Pulmonary artery endothelial cell (primary cell): ENCODE data around the gene NYNRIN. TPM values are rescaled to one million over a fixed set of nuclear protein-coding genes. Genes with fewer than 3 reads are reported as not detected.
"Not testable (repeated sequence)": the region's sequence is repeated elsewhere in the genome, so short reads cannot be mapped to it uniquely, and the experiment has no call there.

Source experiments
- DNase-seq: peaks from one replicate; pipeline ENCODE4 v3.0.0-alpha.2; 2011; ENCODE audit warnings: low read depth, low spot score
- total RNA-seq: library from RNA; depleted of rRNA; stranded (reverse); fragments of >200 nt; gene quantifications from 2 replicates; pipeline ENCODE4 v1.2.3, GENCODE V29; 2014

The NYNRIN gene
- 9.8 and 10.5 TPM in 2 replicates for total RNA-seq

DNA sequence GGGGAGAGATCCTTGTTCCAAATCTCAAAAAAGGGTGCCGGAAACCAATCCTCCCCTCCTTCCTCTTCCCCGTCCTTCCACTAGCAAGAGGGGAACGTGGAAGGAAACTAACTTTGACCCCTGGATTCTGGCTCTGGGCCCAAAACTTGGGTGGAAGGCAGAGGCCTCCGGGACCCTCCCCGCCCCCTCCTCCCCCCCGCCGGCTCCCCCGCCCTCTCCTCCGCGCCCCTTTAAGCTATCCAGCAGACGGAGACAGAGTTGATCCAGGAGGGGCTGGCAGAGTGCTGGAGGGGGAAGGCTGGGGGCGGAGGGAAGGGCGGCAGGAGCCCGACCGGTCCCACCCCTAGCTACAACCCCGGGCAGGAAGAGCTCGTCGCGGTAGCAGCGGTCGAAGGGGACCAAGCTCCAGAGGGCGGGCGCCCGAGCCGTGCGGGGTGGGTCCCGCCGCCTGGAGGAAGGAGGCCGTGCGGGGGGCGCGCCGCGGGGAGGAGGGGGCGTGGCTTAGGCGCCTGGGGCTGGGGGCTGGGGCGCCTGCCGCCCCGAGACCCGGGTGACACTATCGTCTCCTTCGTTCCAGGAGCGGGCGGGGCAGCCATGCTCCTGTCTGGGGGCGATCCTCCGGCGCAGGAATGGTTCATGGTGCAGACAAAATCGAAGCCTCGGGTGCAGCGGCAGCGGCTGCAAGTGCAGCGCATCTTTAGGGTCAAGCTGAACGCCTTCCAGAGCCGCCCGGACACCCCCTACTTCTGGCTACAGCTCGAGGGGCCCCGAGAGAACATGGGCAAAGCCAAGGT, at the start of gene NYNRIN:
Gene NYNRIN, plus strand, starts transcription at position 351 of the 794 bp plus-strand sequence. Its CDS starts 244 bp downstream, at position 595.
- no peak for DNase-seq

DNA sequence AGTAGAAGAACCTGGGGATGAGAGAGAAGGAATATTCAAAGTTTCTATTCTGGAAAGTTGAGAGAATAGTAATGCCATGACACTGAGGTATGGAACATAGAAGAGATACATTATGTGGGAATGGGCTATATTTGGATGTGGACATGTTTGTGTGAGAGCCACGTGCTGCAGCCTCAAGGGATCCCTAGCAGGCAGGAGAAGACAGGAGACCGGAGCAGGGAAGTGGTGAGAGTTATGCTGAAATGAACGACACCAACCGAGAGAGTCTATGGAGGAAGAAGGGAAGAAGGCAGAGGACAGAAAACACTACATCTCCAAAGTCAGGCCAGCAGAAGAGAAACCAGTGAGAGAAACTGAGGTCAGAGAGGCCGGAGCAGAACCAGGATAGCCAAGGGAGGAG, 49.1 kb upstream of the NYNRIN start:
- no peak for DNase-seq

DNA sequence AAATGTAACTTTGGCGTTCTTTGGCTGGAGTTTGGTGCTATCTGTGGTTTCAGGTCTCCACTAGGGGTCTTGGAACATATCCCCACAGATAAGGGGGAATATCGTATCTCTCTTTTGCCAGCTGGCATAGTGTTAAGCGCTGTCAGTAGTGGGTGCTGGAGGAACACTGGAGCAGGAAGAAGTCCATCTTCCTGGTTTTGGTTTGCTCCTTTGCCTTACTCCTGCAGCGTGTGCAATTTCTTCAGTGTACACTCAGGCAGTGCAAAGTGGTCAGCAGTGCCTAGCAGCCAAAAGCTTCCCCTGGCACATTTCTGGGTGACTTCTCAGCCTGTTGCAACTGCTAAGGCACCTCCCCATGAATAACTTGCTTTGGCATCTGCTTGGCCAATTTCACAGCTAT, 47.3 kb upstream of the NYNRIN start:
- no peak for DNase-seq

DNA sequence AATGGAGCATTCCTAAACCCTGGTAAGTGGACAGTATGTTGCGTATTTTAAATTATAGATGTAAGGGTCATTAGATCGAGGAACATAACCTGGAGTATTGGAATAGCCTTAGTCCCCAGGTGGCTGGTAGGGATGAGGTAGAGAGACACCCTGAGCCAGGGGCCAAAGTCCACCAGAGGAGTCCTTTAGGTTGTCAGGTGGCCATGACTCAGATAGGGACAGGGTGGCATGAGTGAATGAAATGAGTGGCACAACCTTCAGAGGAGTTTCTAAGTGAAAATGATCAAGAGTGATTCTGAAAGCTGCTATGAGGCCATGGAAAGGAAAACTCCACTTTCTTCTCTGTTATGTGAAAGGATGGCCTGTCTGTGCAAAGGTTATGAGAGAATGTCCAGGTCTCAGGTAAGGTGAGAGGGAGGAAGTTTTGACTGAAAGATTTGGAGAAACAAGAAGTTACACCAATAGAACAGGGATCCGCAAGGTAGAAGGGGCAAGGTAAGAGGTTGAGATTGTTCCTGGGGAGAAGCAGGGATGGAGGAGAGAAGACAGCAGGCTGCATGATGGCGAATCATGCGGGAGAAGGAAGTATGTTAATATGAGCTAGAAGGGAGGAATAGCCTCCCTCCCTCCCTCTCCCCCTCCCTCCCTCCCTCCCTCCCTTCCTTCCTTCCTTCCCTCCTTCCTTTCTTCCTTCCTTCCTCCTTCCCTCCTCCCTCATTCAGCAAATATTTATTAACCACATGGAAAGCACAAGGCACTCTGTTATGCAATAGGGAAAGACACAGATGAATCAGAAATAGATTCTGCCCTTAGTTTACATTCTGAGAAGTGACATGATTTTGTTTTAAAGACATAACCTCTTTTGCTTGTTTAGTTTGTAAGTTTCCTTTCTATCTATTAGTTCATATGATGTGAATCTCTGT, 45.0 kb upstream of the NYNRIN start:
- DNase-seq = no peak

DNA sequence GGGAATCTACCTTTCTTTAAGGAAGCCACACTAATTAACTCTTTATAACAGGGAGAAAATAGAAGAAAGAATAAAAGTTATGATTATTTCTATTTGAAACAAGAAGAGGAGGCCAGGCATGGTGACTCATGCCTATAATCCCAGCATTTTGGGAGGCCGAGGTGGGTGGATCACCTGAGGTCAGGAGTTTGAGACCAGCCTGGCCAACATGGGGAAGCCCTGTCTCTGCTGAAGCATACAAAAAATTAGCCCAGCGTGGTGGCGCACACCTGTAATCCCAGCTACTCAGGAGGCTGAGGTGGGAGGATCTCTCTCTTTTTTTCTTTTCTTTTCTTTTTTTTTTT, 44.3 kb upstream of the NYNRIN start:
- not testable (repeated sequence) for DNase-seq

DNA sequence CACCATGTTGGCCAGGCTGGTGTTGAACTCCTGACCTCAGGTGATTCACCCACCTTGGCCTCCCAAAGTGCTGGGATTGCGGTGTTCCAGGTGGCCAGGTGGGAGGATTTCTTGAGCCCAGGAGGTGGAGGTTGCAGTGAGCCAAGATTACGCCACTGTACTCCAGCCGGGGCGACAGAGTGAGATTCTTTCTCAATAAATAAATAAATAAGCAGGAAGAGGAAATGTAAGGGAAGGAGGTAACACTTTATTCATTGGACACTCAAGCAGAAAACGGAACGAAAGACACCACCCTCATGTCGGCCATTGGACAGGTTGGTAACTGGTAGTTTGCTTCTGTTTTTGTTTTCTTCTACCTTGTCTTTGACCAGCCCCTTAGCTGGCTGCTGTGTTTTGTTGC, 43.8 kb upstream of the NYNRIN start:
- DNase-seq = no peak

DNA sequence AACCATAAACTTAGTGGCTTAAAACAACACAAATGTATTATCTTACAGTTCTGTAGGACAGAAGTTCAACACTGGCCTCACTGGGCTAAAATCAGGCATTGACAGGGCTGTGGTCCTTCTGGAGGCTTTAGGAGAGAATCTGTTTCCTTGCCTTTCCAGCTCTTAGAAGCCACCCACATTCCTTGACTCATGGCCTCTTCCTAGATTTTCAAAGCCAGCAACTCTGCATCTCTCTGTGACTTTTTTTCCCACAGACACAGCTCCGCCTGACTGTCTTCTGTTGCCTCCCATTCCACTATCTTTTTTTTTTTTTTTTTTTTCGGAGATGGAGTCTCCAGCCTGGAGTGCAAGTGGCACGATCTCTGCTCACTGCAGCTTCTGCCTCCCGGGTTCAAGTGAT, 42.6 kb upstream of the NYNRIN start:
- no peak for DNase-seq

DNA sequence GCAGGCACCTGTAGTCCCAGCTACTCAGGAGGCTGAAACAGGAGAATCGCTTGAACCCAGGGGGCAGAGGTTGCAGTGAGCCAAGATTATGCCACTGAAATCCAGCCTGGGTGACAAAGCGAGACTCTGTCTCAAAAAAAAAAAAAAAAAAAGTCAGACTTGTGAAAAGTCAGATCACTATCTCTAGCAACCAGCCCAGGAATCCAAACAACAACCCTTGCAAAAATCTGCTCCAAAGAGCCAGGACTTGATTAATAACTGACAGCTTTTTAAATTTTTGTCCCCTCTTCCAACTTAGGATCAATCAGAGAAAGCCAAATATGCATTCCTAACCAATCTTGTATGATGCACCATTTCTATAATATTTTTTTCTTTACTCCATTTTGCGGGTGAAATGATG, 38.5 kb upstream of the NYNRIN start:
- DNase-seq = no peak

DNA sequence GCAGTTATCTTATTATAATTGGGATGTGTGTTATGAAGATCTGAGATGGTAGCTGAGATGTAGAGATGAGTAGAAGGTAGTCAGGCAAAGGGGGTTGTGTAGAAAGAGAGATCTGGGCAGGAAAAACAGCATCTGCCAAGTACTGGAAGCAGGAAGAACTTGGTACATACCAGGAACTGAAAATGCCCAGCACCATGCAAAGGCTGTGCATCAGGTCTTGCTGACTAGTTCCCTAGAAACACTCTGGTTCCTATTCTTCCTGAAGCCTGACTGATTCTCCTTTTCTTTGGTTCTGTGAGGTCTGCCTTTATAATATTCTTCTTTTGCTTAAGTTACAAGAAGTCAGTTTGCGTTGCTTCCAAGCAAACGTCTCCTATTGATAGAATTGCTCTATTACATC, 37.5 kb upstream of the NYNRIN start:
- DNase-seq = no peak

DNA sequence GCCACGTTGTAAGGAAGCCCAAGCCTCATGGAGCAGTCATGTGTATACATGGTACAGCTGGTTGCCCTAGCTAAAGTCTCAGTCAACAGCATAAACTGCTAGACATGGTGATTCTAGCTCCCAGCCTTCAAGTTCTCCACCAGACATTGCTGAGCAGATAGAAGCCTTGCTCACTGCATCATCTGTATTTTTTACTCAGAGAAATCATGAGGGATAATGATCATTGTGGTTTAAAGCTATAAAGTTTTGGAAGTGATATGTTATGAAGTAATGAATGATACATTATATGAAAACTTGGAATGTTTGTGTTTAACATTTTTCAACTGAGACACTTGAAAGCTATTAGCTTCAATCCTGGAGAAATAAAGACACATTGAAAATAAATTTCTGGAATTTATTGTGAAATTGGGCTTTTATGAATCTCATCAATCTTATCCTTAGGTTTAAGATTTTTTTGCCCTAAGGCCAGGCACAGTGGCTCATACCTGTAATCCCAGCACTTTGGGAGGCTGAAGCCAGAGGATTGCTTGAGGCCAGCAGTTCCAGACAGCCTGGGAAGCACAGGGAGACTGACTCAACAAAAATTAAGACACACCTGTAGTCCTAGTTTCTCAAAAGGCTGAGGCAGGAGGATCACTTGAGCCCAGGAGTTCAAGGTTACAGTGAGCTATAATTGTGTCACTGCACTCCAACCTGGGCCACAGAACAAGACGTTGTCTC, 36.4 kb upstream of the NYNRIN start:
- DNase-seq = no peak

DNA sequence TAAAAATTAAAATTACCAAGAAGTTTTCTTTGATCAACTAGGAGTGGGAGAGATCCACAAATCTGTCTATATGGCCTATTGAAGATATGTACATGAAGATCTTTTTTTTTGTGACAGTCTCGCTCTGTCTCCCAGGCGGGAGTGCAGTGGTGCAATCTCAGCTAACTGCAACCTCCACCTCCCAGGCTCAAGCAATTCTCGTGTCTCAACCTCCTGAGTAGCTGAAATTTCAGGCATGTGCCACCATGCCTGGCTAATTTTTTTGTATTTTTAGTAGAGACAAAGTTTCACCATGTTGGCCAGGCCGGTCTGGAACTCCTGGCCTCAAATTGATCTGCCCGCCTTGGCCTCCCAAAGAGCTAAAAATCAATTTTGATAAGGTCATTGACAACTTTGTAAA, 35.4 kb upstream of the NYNRIN start:
- DNase-seq = no peak

DNA sequence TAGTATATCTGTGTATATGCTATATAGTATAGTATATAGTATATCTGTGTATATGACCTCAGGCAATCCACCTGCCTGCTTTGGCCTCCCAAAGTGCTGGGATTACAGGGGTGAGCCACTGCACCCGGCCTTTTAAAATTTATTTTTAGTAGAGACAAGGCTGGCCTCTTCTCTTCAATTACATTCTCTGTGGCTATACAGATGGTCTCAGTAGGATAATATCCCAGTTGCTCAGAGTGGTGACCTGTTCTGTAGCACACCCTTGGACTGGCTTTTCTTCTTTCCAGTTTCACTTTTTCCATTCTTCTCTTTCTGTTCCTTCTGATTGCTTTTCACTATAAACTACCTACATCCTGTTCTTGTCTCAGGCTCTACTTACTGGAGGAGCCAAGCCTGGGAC, 34.0 kb upstream of the NYNRIN start:
- no peak for DNase-seq

DNA sequence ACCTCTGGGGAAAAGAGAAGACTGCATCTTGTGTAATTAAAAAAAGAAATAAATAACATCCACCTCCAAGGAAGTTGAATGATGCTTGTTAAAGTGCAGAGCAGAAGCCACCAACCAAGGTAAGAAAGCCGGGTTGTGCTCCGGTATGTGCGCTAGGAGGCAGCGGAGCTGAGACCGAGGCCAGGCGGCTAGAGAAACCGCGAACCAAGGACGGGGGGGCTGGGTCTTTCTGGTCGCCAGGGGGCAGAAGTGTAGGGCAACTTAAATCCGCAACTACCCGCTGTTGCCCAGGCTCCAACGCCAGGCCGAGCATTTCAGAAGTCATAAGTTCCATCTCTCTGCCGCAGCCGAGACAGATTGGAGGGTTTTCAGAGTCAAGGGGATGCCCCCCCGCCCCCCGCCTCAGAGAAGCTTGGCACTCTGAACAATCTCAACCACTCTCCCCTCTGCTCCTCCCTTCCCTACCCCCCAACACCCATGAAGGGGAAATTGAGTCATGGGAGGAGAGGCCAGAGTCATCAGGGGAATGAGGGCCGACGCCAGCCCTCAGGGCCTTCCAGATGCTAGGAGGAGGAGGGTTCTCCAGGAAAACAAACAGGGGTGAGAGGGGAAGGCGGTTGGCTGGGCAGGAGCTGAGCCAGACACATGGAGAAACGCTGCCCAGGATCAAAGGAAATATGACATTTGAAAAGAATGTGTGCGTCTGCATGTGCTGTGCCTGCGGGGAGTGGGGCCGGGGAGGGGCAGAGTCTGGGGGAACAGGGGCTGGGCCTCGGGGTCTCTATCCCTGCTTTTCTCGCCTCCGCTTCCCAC, 33.0 kb upstream of the NYNRIN start:
- DNase-seq = peak; percentile 90

DNA sequence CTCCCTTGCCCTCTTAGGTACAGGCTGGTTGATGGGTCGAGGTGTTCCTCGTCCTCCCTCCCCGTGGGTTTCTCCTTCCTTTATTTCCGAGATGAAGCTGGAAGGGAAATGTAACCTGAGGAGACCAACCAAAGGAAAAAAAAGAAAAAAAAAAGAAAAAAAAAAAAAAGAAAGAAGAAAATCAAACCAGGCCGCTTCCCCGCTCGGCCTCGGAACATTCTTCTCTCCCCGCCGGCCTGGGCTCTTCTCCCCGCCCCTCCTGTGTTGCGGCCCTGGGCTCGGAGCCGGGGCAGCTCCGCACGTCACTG, 32.4 kb upstream of the NYNRIN start:
- no peak for DNase-seq

DNA sequence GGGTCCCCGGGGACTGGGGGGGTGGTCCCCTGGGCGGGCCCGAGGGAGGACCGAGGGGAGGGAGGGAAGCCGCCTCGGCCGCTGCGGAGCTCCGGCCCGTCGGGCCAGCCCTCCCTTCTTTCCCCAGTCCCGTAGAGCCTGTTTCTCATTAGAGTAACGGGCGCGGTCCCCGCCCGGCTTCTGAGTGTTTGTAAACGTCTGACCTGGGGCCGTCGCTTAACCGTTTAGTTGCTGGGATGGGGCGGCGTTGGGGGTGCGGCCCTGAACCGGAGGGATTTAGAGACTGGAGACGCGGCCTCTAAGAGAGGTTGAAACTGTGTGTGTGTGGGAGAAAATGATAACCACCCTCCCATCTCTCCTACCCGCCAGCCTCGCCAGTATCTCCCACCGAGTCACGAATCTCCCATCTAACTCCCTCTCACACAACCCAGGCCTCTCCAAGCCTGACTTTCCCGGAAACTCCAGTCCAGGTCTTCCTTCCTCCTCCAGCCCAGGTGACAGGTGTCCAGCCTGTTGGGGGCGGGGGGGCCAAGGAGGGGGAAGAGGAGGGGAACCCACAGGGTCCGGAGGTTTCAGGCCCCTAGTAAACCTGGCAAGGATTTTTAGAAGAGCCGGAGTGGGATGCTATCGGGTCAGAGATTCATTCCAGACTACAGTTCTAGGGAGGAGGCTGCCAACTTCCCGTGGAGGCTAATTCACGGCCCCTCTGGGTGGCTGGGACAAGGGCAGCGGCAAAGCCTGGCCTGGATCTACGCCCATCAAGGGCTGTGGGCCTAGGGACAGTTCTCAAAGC, 31.9 kb upstream of the NYNRIN start:
- DNase-seq = peak; percentile 63

DNA sequence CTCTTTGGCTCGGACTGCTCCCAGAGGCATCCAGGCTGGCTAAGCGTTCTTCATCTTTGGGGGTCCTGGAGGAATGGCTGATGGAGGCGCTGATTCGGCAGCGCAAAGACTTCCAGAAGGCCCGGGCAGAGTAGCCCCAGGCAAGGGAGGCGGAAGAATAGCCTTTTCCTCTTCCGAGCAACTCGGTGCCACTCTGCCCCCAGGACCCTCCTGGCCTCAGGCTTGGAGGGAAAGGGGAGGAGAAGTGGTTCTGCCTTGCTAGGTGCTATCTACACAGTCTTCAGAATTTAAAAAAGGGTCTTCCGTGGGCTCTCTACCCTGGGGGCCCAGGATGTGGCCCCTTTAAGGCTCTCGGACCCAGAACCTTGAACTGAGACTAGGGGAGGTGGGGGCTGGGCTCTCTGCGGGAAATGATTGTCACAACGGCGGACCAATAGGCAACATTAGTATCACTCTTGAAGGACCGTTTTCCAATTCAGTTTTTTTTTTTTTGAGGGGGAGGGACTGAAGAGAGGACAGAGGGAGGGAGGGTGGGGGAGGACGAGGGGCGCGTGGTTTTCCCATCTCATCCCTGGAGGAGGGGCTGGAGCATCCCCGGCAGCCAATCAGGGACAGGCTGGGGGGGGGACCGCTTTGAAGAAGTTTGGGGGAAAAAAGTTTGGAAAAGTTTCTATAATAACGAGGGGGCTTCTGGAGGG, 31.1 kb upstream of the NYNRIN start, which contains the start of gene NFATC4:
Gene NFATC4, plus strand, starts transcription at position 671 of the 698 bp plus-strand sequence. CDS start 157 bp downstream, outside the sequence.
- peak; percentile 86 for DNase-seq

DNA sequence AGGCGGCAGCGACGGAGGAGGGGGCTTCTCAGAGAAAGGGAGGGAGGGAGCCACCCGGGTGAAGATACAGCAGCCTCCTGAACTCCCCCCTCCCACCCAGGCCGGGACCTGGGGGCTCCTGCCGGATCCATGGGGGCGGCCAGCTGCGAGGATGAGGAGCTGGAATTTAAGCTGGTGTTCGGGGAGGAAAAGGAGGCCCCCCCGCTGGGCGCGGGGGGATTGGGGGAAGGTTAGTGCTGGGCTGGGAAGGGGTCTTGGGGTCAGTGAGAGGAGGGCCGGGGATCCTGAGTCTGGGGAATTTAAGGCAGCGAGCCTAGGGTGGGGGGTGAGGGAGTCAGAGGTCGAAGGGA, 30.6 kb upstream of the NYNRIN start:
- DNase-seq = no peak

DNA sequence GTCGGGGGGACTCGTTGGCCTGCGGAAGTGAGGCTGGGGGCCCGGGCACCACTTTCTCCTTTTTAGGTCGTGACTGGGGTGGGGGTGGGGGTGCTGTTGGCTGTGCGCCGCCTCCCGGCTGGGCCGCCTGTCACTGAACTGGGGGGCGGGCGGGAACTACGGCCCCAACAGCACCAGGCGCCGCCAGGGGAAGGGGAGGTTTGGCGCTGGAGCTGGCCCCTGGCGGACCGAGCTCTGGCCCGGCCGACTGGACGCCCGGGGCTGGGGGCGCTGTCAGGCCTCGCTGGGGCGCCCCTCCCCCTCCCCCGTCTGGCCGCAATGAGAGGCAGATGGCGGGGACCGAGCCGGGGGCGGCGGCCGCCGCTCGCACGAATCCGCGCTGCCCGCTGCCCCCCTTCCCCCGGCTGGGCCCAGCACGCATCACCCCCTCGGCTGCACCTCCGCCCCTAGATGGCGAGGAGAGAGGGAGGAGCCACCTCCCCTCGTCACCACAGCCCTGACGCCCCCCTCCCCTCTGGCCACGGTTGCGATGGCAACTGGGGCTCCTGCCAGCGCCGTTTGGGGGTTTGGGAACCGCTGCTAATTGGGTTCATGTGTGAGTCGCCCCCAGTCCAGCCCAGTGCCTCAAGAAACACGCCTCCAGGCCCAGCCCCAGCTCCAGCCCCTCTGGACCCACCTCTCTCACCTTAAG, 30.1 kb upstream of the NYNRIN start:
- DNase-seq = no peak

DNA sequence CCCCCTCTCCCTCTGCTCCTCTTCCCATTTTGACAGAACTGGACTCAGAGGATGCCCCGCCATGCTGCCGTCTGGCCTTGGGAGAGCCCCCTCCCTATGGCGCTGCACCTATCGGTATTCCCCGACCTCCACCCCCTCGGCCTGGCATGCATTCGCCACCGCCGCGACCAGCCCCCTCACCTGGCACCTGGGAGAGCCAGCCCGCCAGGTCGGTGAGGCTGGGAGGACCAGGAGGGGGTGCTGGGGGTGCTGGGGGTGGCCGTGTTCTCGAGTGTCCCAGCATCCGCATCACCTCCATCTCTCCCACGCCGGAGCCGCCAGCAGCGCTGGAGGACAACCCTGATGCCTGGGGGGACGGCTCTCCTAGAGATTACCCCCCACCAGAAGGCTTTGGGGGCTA, 29.3 kb upstream of the NYNRIN start:
- no peak for DNase-seq
